ENCODE data around the gene LMTK2.

The LMTK2 gene

DNA sequence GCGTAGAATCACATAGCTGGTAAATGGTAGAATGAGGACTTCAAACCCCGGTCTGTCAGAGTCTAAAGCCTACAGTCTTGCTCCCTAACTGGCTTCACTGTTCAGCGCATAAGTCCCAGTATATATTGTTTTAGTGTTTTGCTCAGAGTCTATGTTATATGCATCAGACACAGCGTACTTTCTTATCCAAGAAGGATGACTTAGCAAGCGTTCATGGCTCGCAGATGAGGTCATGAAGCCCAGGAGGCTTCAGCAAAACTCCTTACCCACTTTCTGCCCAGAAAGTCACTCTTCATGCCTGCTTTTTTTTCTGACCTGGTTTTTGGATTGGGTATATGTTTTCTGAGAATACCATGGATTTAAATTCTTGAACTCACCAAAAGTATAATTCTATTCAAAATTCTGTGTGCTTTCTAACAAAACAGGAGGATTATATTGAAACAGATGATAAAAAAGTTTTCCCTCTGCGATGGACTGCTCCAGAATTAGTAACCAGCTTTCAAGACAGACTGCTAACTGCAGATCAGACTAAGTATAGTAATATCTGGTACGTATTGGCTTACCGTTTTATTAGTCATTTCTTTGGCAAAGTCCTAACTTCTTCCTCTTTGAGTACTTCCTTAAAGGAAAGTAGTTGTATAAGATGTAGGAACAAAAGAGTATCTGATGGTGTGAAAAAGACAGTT, 79.9 kb downstream of the LMTK2 start:
- H2AFZ ChIP-seq (ENCODE audit: low read length): no peak overlapping the region
- H4K20me1 ChIP-seq (ENCODE audit: insufficient read depth, low read length, poor library complexity, severe bottlenecking): no peaks in the 10 kb centered on the region
- no peaks in the 10 kb centered on the region for H3K27me3 ChIP-seq (ENCODE audit: insufficient read depth, low read length, poor library complexity, severe bottlenecking)
- no peaks in the 10 kb centered on the region for H3K4me1 ChIP-seq (ENCODE audit: insufficient read depth, low read length, poor library complexity, severe bottlenecking)
- no peak overlapping the region for H3K4me2 ChIP-seq (ENCODE audit: low read depth, low read length, poor library complexity, severe bottlenecking)
- H3K4me3 ChIP-seq (ENCODE audit: low read length, poor library complexity, severe bottlenecking): no peak overlapping the region
- H3F3A ChIP-seq (ENCODE audit: low read depth): no peaks in the 10 kb centered on the region
- peaks cover 21% of the 10 kb centered on the region; the same call in 1 of the 2 replicates for H3K36me3 ChIP-seq (ENCODE audit: insufficient read depth, low read length)
- no peak overlapping the region for H3K9ac ChIP-seq (ENCODE audit: low read depth, low read length, poor library complexity, severe bottlenecking)
- H3K9me2 ChIP-seq (replicated peaks; ENCODE audit: low read depth, low read length): no peaks in the 10 kb centered on the region
- H3K9me3 ChIP-seq (ENCODE audit: insufficient read depth, low read depth, low read length): no peaks in the 10 kb centered on the region
- TF ChIP-seq CTCF (conservative IDR thresholded peaks at IDR 0.05; ENCODE audit: low read length) (no peak), EZH2phosphoT487 (IDR thresholded peaks at IDR 0.05; ENCODE audit: borderline replicate concordance) (no peak)
- H3K79me2 ChIP-seq (ENCODE audit: insufficient read depth, low read length): no peaks in the 10 kb centered on the region

GRCh38 chr7:98187138-98187502, 80.5 kb downstream of the LMTK2 start:
- H4K20me1 ChIP-seq (ENCODE audit: insufficient read depth, low read length, poor library complexity, severe bottlenecking): no peaks in the 10 kb centered on the region
- H3K9me2 ChIP-seq (replicated peaks; ENCODE audit: low read depth, low read length): no peaks in the 10 kb centered on the region
- H3K4me2 ChIP-seq (ENCODE audit: low read depth, low read length, poor library complexity, severe bottlenecking): no peak overlapping the region
- peaks cover 26% of the 10 kb centered on the region; the same call in 1 of the 2 replicates for H3K36me3 ChIP-seq (ENCODE audit: insufficient read depth, low read length)
- no peak overlapping the region for H3K4me3 ChIP-seq (ENCODE audit: low read length, poor library complexity, severe bottlenecking)
- no peaks in the 10 kb centered on the region for H3F3A ChIP-seq (ENCODE audit: low read depth)
- no peaks in the 10 kb centered on the region for H3K9me3 ChIP-seq (ENCODE audit: insufficient read depth, low read depth, low read length)
- no peaks in the 10 kb centered on the region for H3K79me2 ChIP-seq (ENCODE audit: insufficient read depth, low read length)
- no peaks in the 10 kb centered on the region for H3K4me1 ChIP-seq (ENCODE audit: insufficient read depth, low read length, poor library complexity, severe bottlenecking)
- TF ChIP-seq CTCF (conservative IDR thresholded peaks at IDR 0.05; ENCODE audit: low read length) (no peak), EZH2phosphoT487 (IDR thresholded peaks at IDR 0.05; ENCODE audit: borderline replicate concordance) (no peak)
- H3K9ac ChIP-seq (ENCODE audit: low read depth, low read length, poor library complexity, severe bottlenecking): no peak overlapping the region
- no peak overlapping the region for H2AFZ ChIP-seq (ENCODE audit: low read length)
- no peaks in the 10 kb centered on the region for H3K27me3 ChIP-seq (ENCODE audit: insufficient read depth, low read length, poor library complexity, severe bottlenecking)

DNA sequence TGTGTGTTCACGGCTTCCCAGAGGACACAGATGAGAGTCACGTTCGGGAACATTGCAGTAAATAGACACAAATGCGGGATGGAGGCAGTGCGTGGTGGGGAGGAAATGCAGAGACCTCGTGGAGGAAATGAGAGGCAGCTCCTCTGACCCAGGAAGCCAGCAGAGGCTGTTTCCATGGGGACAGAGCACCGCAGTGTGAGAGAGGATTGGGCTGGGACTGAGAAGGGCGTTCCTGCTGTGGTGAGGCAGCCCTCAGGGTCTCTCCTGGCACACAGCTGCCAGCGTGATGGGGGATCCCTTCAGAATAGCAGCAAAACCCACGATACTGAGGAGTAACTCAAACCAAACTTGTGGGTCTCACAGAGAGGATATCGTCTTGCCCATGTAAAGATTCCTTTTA, 82.9 kb downstream of the LMTK2 start:
- H3K9me2 ChIP-seq (replicated peaks; ENCODE audit: low read depth, low read length): no peaks in the 10 kb centered on the region
- no peaks in the 10 kb centered on the region for H3K4me1 ChIP-seq (ENCODE audit: insufficient read depth, low read length, poor library complexity, severe bottlenecking)
- no peaks in the 10 kb centered on the region for H4K20me1 ChIP-seq (ENCODE audit: insufficient read depth, low read length, poor library complexity, severe bottlenecking)
- H3K9ac ChIP-seq (ENCODE audit: low read depth, low read length, poor library complexity, severe bottlenecking): no peak overlapping the region
- TF ChIP-seq EZH2phosphoT487 (IDR thresholded peaks at IDR 0.05; ENCODE audit: borderline replicate concordance): no peak
- TF ChIP-seq CTCF (conservative IDR thresholded peaks at IDR 0.05; ENCODE audit: low read length): no peak
- no peaks in the 10 kb centered on the region for H3K9me3 ChIP-seq (ENCODE audit: insufficient read depth, low read depth, low read length)
- no peak overlapping the region for H3K4me3 ChIP-seq (ENCODE audit: low read length, poor library complexity, severe bottlenecking)
- no peaks in the 10 kb centered on the region for H3K79me2 ChIP-seq (ENCODE audit: insufficient read depth, low read length)
- no peaks in the 10 kb centered on the region for H3F3A ChIP-seq (ENCODE audit: low read depth)
- no peak overlapping the region for H3K4me2 ChIP-seq (ENCODE audit: low read depth, low read length, poor library complexity, severe bottlenecking)
- no peaks in the 10 kb centered on the region for H3K27me3 ChIP-seq (ENCODE audit: insufficient read depth, low read length, poor library complexity, severe bottlenecking)
- no peak overlapping the region for H2AFZ ChIP-seq (ENCODE audit: low read length)
- H3K36me3 ChIP-seq (ENCODE audit: insufficient read depth, low read length): peaks cover 51% of the 10 kb centered on the region; the same call in 1 of the 2 replicates

Measured in Loucy (cell line).